HG03196 (cell line): ENCODE data around the gene TRAM2.

ENCODE experiments used
- ATAC-seq: cut with Tn5 transposase; IDR thresholded peaks from one replicate; pipeline ENCODE4 v1.9.1; 2021; ENCODE audit not compliant: unreplicated experiment

TRAM2 gene

GRCh38 chr6:52548353-52548713 lies 28.5 kb downstream of the TRAM2 start:
- no peak for ATAC-seq

GRCh38 chr6:52547647-52548352 lies 29.1 kb downstream of the TRAM2 start:
- no peak for ATAC-seq

- ATAC-seq, result peak; percentile 88
These were observed 30.2 kb downstream of the TRAM2 start for GRCh38 chr6:52546678-52547077.

GRCh38 chr6:52546192-52546591 lies 30.7 kb downstream of the TRAM2 start:
- ATAC-seq, result peak; percentile 41

- ATAC-seq, result no peak
These were observed 31.3 kb downstream of the TRAM2 start for GRCh38 chr6:52545406-52546119.

- ATAC-seq, result no peak
These were observed 32.1 kb downstream of the TRAM2 start for GRCh38 chr6:52544602-52545405.

- no peak for ATAC-seq
These were observed 32.9 kb downstream of the TRAM2 start for GRCh38 chr6:52543729-52544601.

DNA sequence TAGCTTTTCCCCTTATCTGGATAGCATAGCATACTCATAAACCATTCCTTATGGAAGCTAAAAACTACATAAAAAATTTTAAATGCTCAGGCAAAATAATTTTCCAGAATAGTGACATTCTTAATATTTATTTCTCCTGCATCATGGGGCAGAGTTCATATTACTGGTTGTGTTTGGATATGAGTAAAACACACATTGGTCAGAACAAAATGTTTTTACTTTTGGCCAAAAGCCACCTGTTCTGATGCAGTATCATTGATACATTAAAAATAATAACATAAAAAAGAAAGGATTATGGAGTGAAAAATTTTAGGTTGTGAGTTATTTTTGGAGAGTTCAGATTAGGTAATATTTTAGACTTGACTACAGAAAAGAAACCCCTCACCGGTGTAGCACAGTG lies 33.6 kb downstream of the TRAM2 start:
- ATAC-seq, result no peak

GRCh38 chr6:52541135-52541534 lies 35.7 kb downstream of the TRAM2 start:
- ATAC-seq, result no peak

GRCh38 chr6:52540286-52540902 lies 36.5 kb downstream of the TRAM2 start:
- no peak for ATAC-seq

- no peak for ATAC-seq
These were observed 37.3 kb downstream of the TRAM2 start for GRCh38 chr6:52539607-52540006.

- ATAC-seq, result no peak
These were observed 37.9 kb downstream of the TRAM2 start for GRCh38 chr6:52538901-52539354.

GRCh38 chr6:52538252-52538900 lies 38.5 kb downstream of the TRAM2 start:
- ATAC-seq, result no peak

- peak; percentile 75 for ATAC-seq
These were observed 39.7 kb downstream of the TRAM2 start for GRCh38 chr6:52537001-52537753.

DNA sequence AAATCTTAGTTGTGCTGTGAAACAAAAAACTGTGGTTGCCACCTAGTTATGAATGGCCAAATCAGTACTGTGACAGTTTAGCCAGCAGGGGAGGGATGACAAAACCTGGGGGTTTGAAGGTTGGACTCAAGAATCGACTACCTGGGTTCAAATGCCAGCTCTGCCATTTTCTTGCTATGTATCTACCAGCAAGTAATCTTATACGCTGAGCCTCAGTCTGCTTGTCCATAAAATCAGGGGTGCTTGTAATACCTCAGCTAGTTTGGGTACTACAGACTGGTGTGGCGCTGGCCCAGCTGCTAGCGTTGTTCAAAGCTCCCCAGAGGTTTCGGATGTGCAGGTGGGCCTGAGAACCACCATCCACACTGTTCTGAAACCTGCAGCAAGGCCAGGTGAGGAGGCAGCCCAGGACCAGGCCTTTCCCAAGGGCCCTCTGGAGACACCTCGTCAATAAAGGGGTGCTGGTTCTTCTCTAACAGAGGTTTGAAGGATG lies 40.4 kb downstream of the TRAM2 start:
- ATAC-seq, result peak; percentile 24

DNA sequence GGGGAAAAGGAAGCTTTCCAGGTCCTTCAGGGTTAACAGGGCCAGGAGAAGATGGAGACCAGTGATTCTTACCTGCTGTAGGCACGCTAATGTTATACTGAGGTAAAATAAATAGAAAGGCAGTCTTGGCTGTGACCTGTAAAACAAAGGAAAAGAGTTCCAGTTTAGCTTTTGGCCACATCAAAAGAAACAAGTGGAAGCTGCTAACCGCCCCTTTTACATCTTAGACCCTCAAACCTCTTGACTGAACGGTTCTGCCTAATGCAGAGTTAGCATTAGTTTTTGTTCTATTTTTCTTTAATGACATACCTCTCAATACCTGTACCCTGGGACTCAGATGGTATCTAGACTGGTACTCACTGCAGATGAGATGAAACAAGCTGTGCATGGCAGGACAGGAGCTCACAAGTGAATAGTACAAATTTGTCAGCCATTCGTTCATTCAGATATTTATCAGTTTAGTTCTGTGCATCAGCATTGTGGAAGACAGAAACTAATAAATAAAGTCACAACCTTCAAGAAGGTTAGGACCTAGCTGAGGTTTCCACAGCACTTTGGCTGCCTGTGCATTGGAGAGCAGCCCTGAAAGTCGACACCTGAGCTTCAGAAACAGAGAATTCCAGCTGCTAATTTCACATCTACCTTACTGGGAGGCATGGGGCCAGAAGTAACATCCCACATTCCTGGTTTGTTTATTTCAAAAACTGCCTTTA lies 41.0 kb downstream of the TRAM2 start:
- ATAC-seq, result no peak

DNA sequence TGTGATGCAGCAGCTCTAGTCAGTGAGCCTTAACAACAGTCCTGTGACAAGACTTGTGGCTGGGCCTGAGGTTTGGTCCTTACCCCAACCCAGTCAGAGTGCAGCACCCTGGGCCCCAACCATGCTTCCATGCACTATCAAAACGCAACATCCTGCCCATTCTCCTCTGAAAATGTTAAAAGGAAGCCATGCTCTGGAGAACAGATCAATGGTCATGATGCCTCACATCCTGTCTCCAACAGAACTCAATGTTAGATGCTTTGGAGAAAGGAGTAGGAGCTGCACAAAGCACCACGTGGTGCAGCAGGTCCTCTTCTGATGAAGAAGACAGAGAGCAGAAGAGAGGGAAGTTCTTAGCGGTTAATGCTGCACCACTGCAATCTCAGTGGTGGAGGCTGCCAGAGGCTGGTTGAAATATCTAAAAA lies 41.9 kb downstream of the TRAM2 start:
- no peak for ATAC-seq

DNA sequence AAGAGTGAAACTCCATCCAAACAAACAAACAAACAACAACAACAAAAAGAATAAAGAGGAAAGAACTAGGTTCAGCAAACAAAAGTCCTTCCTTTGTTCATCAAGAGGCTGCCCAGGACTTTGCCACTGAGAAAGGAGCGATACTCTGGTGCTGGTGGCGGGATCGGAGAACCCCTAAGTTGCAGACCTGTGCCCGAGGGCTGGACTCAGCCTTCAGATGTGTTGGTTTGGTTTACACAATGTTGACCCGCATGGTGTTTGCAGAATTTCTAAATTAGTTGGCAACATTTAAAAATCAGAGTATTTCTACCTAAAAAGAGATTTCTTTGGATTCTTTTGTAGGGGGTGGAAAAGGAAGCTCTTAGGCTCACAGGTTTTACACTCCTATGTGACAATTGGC lies 42.5 kb downstream of the TRAM2 start:
- ATAC-seq, result no peak
